Colonic mucosa (tissue), 4 donors: ENCODE data around the gene LPCAT3. TPM values are rescaled to one million over a fixed set of nuclear protein-coding genes. Genes with fewer than 3 reads are reported as not detected.
A peak's percentile ranks its signal among the peaks of the same experiment; 100 is the strongest.

Experiments
- DNase-seq: peaks from one replicate; pipeline ENCODE4 v3.0.0-alpha.2; 2020
- H3K27ac ChIP-seq: fragments of 200-600 bp; one replicate; pipeline ENCODE4 v1.8.0; 2021
- H3K27me3 ChIP-seq: fragments of 200-600 bp; one replicate; pipeline ENCODE4 v1.8.0; 2021
- H3K36me3 ChIP-seq: fragments of 200-600 bp; one replicate; pipeline ENCODE4 v1.8.0; 2021
- H3K4me1 ChIP-seq: fragments of 200-600 bp; one replicate; pipeline ENCODE4 v1.8.0; 2021; ENCODE audit warnings: mild to moderate bottlenecking
- H3K4me3 ChIP-seq: fragments of 200-600 bp; one replicate; pipeline ENCODE4 v1.8.0; 2021
- H3K9ac ChIP-seq, 2 donors: one replicate each; pipeline ENCODE4 v1.7.0; 2013; ENCODE audit warnings: control low read depth in 2 of 2, low read depth in 2 of 2, low read length in 2 of 2
- H3K9me3 ChIP-seq: fragments of 200-600 bp; one replicate; pipeline ENCODE4 v1.8.0; 2021
- CTCF ChIP-seq: fragments of 200-600 bp; IDR thresholded peaks from one replicate; pipeline ENCODE4 v1.8.0; 2022; ENCODE audit warnings: antibody characterized with exemption, mild to moderate bottlenecking
- intact Hi-C: fragments of 100-400 bp; cut with DNase I; formaldehyde crosslinking; loops from one replicate; pipeline ENCODE4 v1.14.1; 2022
- total RNA-seq, 2 donors: library from RNA; stranded (reverse); fragmentation: NEBNext Ultra II Directional in 1 of 2; extraction: Animal tissue kit (Norgen Biotek cat#: 25700) in 1 of 2; gene quantifications; one replicate each; pipeline ENCODE4 v1.2.1, GENCODE V29; 2021
- donor health status: healthy.
- donor health status: DM: no; HTN: no; CAD: no.
- donor health status: DM: no; HTN: no; CAD: no.

Gene LPCAT3
- total RNA-seq, 2 donors from 2014 or later: 71.8 to 77.9 TPM

GRCh38 chr12:7021956-7022355, 3.7 kb upstream of the LPCAT3 start:
- DNase-seq: no peak
- H3K9me3 ChIP-seq: no peaks in the 10 kb centered on the region
- H3K9ac ChIP-seq: no peak overlapping the region
- no peaks in the 10 kb centered on the region for H3K27me3 ChIP-seq
- no peak for TF ChIP-seq CTCF
- H3K27ac ChIP-seq: no peak overlapping the region
- H3K4me3 ChIP-seq: no peak overlapping the region
- no peaks in the 10 kb centered on the region for H3K36me3 ChIP-seq
- H3K4me1 ChIP-seq: peaks cover 8% of the 10 kb centered on the region
- intact Hi-C loops: no loop called here

DNA sequence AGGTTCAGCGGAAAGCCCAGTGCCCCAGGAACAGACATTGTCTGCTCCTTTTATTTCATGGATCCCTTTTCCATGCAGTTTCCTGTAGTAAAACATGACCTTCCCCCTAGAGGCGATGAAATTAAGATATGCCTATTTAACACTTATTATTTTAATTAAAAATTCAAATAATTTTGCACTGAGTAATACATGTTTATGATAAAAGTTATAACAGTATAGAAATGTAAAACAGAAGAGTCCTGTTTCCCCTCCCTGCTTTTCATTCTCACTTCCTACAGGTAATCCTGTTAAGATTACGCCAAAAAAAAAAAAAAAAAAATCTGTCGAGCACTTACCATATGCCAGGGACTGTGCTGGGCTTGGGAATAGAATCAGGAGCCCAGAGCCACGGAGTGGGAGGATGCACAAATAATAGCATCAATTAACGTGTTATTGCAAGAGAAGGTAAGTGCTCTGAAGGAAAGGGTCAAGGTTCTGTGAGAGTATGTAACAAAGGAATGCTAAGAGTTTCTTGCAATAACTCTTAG, 830 bp upstream of the LPCAT3 start:
- H3K9me3 ChIP-seq: no peaks in the 10 kb centered on the region
- no peaks in the 10 kb centered on the region for H3K36me3 ChIP-seq
- peak overlapping the region; percentile 91 for H3K4me3 ChIP-seq
- H3K4me1 ChIP-seq: peaks cover 23% of the 10 kb centered on the region
- TF ChIP-seq CTCF: no peak
- intact Hi-C loops: no loop called here
- H3K27me3 ChIP-seq: no peaks in the 10 kb centered on the region
- peak overlapping the region; percentile 94 for H3K27ac ChIP-seq
- no peak for DNase-seq
- peak overlapping the region; percentile 1 to 28 for H3K9ac ChIP-seq

- Histone ChIP-seq H3K36me3 (no peaks in the 10 kb centered on the region), H3K27me3 (no peaks in the 10 kb centered on the region), H3K9me3 (no peaks in the 10 kb centered on the region), H3K27ac (peak overlapping the region; percentile 94), H3K4me3 (peak overlapping the region; percentile 91), H3K4me1 (peaks cover 23% of the 10 kb centered on the region), H3K9ac (peak overlapping the region; percentile 91 to 96)
- DNase-seq: peak; percentile 54
- no peak for TF ChIP-seq CTCF
- intact Hi-C loops: no loop called here
These were observed 366 bp downstream of the LPCAT3 start for GRCh38 chr12:7017870-7018349.

DNA sequence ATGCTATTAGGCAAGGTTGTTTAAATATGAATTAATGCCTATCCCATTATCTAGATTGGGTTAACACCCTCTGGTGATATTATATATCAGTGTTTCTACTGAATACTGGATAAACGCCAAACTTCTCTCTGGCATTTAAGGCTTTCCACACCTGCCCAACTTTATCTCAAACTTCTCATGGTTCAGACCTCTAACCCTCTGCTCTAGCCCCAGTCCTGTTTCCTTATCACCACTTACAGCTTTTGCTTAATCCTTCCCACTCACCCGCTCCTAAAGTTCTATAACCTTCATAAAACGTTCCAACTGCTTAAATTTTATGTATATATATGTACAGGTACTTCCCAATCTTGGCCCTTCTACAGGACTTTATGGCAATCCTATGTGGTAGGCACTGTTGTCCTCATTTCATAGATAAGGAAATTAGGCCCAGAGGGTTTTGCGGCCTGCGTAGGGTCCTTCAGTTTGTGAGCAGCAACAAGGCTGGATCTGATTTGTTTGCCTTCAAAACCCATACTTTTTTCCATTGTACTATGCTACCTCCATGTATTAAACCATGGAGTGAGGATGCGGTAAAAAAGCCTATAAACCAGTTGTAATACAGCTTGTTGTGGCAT, 1.2 kb downstream of the LPCAT3 start:
- Histone ChIP-seq H3K27me3 (no peaks in the 10 kb centered on the region), H3K9ac (peak overlapping the region; percentile 91 to 96), H3K9me3 (no peaks in the 10 kb centered on the region), H3K27ac (peak overlapping the region; percentile 94), H3K36me3 (no peaks in the 10 kb centered on the region), H3K4me1 (peaks cover 23% of the 10 kb centered on the region), H3K4me3 (peak overlapping the region; percentile 91)
- TF ChIP-seq CTCF: no peak
- peak; percentile 33 for DNase-seq
- intact Hi-C loops: no loop called here

DNA sequence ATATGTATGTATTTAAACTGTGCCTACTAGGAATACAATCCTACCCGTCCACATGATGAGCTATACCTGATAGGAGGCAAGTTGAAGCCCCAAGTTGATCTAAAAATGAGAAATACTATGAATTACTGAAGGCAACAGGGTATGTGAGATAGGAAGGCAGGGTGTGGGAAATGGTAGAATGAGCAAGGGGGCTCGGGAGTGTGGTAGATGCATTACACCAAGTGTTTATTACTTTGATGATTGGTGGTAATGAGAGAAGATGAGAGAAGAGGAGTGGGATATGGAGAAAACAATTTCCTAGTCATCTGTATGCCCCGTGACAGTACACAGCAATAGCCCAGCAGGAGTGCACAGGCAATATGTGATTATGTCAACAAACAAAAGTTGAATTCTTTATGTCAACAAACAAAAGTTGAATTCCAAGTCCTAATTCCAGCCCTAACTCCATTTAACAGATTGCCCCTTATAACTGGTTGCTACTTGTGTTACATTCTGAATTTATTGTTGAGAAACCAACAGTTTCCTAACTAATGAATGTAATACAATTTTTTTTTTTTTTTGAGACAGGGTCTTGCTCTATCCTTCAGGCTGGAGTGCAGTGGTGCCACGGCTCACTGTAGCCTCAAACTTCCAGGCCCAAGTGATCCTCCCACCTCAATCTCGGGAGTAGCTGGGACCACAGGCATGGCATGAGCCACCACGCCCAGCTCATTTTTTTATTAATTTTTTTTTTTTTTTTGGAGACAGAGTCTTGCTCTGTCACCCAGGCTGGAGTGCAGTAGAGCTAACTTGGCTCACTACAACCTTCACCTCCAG, 2.5 kb downstream of the LPCAT3 start:
- intact Hi-C loops: no loop called here
- TF ChIP-seq CTCF: no peak
- H3K27ac ChIP-seq: no peak overlapping the region
- H3K9ac ChIP-seq: peak overlapping the region in 1 of 2 donors; percentile 69
- no peak overlapping the region for H3K4me3 ChIP-seq
- H3K4me1 ChIP-seq: peaks cover 23% of the 10 kb centered on the region
- H3K36me3 ChIP-seq: no peaks in the 10 kb centered on the region
- DNase-seq: no peak
- H3K27me3 ChIP-seq: no peaks in the 10 kb centered on the region
- no peaks in the 10 kb centered on the region for H3K9me3 ChIP-seq
